ENCODE data around the gene KLK2.
A peak's percentile ranks its signal among the peaks of the same experiment; 100 is the strongest.
"Not testable (repeated sequence)": the region's sequence is repeated elsewhere in the genome, so short reads cannot be mapped to it uniquely, and the experiment has no call there.

The KLK2 gene

GRCh38 chr19:50891253-50891625 is 18.0 kb downstream of the KLK2 start:
- no peak for DNase-seq (ENCODE audit: low read depth in 2 of 3, low spot score in 1 of 3)

DNA sequence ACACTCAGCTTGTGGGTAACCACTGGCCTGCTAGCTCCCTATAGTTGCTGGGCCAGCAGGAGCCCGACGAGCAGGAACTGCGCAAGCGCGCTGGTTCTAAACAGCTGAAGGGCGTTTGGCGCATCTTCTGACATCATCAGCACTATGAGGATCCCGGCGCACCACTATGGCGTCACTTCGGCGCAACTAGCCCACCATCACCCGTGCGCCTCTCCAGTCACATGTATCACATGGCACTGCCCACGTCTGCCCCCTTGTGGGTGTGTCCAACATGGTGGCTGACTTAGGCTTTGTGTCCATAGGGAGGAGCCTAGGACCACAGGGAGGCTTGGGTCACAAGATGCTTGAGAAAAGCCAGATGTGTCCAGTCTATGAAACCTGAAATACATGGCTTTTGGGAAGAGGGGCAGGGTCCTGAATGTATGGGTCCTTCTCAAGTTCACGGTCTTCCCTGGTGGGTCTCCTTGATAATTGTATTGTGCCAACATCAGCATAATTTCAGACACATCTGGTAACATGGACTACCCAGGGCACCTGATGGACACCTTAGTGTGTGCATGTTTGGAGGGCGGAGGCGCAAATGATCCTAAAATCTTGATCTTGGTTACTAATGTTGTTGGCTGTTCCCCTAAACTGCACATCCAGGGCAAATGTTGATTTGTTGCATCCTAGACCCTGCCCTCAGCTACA is 20.0 kb downstream of the KLK2 start:
- DNase-seq (ENCODE audit: low read depth in 2 of 3, low spot score in 1 of 3): no peak

DNA sequence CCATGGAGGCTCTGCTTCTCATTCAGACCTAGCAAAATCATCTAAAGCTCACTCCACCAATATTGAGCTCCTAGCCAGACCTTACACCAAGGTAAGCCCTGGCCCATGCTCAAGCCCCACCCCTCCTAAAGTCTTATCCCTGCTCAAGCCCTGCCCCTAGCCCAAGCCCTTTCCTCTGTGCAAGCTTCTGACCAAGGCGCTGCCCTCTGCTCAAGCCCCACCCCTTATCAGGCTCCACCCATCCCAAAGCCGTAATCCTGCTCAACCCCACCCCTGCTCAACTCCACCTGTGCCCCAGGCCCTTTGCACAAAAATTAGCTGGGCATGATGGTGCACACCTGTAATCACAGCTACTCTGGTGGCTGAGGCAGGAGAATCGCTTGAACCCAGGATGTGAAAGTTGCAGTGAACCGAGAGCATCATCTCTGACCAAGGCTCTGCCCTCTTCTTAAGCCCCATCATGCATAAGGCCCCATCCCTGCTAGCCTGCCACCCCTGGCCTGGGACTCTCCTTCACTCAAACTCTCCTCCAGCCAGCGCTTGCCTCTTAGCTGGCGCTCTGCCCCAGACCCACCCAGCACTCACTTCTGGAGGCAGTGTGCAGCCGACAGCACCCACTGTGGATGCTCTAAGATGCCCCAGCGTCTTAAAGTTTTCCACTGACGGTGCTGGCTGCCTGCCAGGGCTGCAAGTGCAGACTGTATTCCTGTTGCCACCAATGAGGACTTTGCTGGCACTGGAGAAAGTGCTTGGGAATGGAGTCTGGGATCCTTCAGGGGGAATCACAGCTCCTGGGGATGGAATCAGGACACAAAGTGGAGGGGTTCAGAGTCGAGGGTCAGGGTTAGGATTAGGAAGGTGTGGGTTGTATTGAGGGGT is 21.5 kb downstream of the KLK2 start:
- no peak for DNase-seq (ENCODE audit: low read depth in 2 of 3, low spot score in 1 of 3)

DNA sequence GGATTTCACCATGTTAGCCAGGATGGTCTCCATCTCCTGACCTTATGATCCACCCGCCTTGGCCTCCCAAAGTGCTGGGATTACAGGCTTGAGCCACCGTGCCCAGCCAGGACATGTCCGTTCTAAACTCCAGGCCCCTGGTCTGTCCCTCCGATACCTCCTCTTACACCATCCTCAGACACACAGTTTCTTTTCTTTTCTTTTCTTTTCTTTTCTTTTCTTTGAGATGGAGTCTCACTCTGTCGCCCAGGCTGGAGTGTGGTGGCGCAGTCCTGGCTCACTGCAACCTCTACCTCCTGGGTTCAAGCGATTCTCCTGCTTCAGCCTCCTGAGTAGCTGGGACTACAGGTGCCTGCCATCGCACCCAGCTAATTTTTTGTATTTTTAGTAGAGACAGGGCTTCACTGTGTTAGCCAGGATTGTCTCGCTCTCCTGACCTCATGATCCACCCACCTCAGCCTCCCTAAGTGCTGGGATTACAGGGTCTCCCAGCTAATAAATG is 22.9 kb downstream of the KLK2 start:
- not testable (repeated sequence) for DNase-seq (ENCODE audit: low read depth in 2 of 3, low spot score in 1 of 3)

GRCh38 chr19:50896591-50897190 is 23.5 kb downstream of the KLK2 start:
- DNase-seq (ENCODE audit: low read depth in 2 of 3, low spot score in 1 of 3): no peak

DNA sequence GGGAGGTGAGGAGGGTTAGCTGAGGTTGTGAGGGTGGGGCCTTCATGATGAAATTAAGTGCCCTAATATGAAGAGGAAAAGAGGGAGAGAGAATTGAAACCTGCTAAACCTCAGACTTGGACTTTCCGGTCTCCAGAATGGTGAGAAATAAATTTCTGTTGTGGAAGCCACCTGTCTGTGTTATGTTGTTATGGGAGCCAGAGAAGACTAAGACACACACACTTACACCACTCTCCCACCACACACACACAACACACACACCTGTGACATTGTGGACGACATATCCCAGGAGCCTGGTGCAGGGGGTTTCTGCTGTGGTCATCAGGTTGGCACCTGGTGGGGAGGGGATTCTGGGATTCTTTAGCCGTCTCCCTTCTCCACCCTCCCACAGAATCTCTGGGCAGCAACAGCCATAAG is 24.0 kb downstream of the KLK2 start:
- DNase-seq (ENCODE audit: low read depth in 2 of 3, low spot score in 1 of 3): no peak

GRCh38 chr19:50897612-50898011 is 24.4 kb downstream of the KLK2 start:
- DNase-seq (ENCODE audit: low read depth in 2 of 3, low spot score in 1 of 3): no peak

DNA sequence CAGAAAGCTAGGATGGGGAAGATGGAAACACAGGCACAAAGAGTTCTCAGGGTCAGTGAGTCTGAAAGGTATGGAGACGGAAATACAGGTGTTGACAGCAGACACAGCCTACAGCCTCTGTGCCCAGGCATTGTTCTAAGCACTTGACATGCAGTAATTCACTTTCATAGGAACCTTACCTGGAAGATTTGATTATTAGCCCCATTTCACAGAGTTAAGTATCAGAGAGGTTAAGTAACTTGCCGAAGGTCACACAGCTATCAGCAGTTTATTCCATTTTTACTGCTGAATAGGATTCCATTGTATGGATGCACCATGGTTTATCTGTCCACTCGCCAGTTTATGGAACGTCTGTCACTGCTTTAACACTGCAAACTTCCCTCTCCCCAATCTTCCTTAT is 24.8 kb downstream of the KLK2 start:
- DNase-seq (ENCODE audit: low read depth in 2 of 3, low spot score in 1 of 3): no peak

DNA sequence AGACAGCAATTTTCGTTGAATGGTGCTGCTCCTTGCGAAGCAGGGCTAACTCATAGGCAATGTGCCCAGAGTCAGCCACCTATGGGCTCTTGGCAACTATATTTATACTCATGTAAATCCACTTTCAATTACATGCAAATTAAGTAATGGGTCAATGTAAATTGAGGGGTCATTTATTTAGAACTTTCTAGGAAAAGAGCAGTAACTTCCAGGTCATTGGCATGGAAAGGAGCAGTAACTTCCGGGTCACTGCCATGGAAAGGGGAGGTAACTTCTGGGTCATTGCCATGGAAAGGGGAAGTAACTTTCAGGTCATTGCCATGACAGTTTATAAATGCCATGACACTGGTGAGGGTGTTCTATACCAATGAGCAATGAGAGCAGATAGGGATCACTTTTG is 26.3 kb downstream of the KLK2 start:
- no peak for DNase-seq (ENCODE audit: low read depth in 2 of 3, low spot score in 1 of 3)

GRCh38 chr19:50902640-50903039 is 29.4 kb downstream of the KLK2 start:
- no peak for DNase-seq (ENCODE audit: low read depth in 2 of 3, low spot score in 1 of 3)

GRCh38 chr19:50906217-50906616 is 33.0 kb downstream of the KLK2 start:
- peak; percentile 13 to 42 (median 30) for DNase-seq (ENCODE audit: low read depth in 2 of 3, low spot score in 1 of 3)

- no peak for DNase-seq (ENCODE audit: low read depth in 2 of 3, low spot score in 1 of 3)
Observed at GRCh38 chr19:50908336-50908735, 35.1 kb downstream of the KLK2 start.

GRCh38 chr19:50909240-50910070 is 36.2 kb downstream of the KLK2 start:
- peak; percentile 23 to 49 (median 31) for DNase-seq (ENCODE audit: low read depth in 2 of 3, low spot score in 1 of 3)

GRCh38 chr19:50910722-50911121 is 37.5 kb downstream of the KLK2 start:
- no peak for DNase-seq (ENCODE audit: low read depth in 2 of 3, low spot score in 1 of 3)

DNA sequence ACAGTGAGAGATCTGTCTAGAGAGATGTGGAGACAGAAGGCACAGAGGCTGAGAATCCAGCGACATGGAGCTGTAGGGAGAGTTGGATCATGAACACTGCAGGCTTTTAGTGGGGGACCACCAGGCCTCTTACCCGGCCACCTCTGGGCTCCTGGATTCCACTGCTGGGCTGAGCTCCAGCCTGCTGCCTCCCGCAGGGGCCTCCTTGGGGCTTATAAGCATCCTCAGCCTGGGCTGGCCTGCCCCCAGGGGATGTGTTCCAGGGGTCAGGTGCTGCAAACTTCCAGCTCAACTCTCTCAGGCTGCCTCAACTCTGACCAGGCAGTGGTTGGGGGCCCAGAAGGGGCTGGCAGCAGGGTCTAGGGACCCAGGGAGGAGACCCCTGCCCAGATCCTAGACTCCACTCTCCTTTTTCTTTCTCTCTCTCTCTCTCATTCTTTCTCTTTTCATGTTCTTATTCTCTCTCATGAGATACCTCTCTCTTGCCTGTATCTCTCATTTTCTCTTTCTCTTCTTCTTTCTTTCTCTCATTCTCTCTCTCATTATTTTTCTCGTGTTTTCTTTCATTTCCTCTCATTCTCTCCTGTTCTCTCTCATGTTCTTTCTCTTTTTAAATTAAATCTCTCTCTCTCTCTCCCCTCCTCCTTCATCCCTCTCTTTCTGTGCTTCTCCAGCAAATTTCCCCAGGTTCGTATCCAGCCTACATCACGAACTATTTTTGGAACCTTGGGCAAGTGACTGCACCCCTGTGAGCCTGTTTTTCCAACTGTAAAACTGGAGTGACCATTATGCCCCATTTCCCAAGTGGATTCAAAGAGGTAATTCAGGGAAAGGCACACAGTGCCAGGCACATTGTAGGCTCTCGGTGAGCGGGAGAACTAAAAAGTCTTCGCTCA is 38.2 kb downstream of the KLK2 start, which contains the start of gene KLK4:
TSS of gene KLK4 (minus strand) at position 190 of the 896 bp plus-strand sequence. CDS start 657 bp downstream, outside the sequence.
- no peak for DNase-seq (ENCODE audit: low read depth in 2 of 3, low spot score in 1 of 3)

GRCh38 chr19:50912102-50912599 is 38.9 kb downstream of the KLK2 start:
- no peak for DNase-seq (ENCODE audit: low read depth in 2 of 3, low spot score in 1 of 3)

- peak in 1 of 3 donors; percentile 14 for DNase-seq (ENCODE audit: low read depth in 2 of 3, low spot score in 1 of 3)
Observed at GRCh38 chr19:50912727-50913716, 39.8 kb downstream of the KLK2 start.

DNA sequence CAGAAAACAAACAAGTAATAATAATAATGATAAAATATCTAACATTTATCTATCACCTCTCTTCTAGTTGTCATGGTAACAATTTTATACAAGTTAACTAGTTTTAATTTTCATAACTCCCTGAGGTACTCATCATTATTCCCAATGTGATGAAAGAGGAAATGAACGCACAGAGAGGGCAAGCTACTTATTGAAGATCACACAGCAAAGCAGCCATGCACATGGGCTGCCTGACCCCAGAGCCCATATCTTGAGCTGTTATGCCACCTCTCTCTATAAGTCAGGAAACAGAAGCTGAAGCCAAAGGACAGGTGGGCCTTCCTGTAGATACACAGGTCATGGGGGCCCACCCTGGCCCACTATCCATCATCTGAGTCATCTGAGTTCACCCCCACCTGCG is 42.8 kb downstream of the KLK2 start:
- no peak for DNase-seq (ENCODE audit: low read depth in 2 of 3, low spot score in 1 of 3)

All from stimulated activated CD4-positive, alpha-beta T cell treated with anti-CD3 and anti-CD28 coated beads, Interleukin-12 subunit alpha, Interleukin-12 subunit beta, amount 100 ng/mL, for 48 hours (primary cell).